GM18861 (cell line): Measurements from ENCODE around the gene SLC15A1.
"Not testable (repeated sequence)": the region's sequence is repeated elsewhere in the genome, so short reads cannot be mapped to it uniquely, and the experiment has no call there.

Experiments
- ATAC-seq: cut with Tn5 transposase; IDR thresholded peaks from one replicate; pipeline ENCODE4 v1.9.1; 2021; ENCODE audit not compliant: unreplicated experiment

SLC15A1 gene

DNA sequence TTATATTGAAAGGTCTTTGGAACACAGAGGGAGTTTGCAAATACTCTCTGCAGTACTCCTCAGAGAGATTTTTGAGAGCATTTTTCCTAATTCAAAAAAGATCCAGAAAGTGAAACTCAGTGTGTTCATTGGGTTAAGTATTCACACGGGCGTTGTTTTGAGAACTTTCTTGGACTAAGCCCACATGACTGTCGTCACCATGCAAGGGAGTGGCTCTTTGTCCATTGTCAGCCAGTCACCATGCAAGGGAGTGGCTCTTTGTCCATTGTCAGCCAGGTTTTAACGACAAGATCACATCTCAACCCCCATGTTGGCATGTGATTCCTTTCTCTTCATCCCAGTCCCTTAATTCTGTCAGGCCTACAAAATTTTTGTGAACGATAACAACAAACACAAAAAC lies 94.3 kb downstream of the SLC15A1 start:
- no peak for ATAC-seq

DNA sequence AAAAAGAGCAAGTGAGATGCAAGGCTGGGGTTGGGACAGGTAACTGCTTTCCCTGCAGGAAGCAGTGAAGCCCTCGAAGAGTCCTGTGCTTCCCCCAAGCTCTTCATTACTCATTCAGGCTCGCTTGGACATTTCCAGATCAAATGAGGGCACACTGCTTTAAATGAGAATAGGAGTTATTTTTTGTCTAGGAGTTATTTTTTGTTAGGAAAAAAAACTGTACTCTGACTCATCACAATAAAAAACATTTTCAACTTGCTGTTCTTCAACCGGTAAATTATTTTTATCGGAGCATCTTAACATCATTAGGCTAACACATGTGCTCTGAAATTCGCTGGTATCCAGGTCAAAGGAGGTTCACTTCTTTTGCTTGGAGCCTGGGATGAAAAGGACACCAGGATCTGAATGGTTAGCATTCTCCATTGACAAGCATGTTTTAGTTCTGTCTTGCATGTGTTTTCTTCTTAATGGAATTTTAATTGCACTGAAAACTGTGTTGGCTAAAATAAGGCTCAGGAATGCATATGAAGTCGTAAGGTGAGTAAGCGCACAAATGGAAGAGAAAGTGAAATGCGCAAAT lies 94.9 kb downstream of the SLC15A1 start:
- no peak for ATAC-seq

- ATAC-seq: no peak
Observed at GRCh38 chr13:98656223-98656622, 96.2 kb downstream of the SLC15A1 start.

DNA sequence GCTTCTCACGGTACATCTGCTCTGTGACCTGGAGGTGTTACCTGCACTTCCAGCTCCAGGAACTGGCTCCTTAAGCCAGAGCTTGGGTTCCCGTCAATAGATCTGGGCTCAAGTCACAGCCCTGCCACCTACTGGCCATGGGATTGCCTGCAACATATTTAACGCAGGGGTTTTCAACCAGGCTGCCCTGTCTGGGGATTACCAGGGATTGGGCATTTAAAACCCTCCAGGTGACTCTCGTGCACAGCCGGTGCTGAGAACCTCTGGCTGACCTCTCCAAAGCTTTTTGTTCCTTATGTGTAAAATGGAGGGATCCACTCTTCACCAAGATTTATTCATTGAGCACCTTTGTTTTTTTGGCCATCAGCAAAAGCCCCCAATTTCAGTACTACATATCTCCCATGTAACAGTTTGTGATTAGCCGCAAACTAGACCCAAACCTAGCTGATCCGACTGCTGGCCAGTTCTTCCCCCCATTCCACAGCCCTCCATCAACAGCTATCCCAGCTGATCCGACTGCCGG lies 98.9 kb downstream of the SLC15A1 start:
- ATAC-seq: peak; percentile 93

DNA sequence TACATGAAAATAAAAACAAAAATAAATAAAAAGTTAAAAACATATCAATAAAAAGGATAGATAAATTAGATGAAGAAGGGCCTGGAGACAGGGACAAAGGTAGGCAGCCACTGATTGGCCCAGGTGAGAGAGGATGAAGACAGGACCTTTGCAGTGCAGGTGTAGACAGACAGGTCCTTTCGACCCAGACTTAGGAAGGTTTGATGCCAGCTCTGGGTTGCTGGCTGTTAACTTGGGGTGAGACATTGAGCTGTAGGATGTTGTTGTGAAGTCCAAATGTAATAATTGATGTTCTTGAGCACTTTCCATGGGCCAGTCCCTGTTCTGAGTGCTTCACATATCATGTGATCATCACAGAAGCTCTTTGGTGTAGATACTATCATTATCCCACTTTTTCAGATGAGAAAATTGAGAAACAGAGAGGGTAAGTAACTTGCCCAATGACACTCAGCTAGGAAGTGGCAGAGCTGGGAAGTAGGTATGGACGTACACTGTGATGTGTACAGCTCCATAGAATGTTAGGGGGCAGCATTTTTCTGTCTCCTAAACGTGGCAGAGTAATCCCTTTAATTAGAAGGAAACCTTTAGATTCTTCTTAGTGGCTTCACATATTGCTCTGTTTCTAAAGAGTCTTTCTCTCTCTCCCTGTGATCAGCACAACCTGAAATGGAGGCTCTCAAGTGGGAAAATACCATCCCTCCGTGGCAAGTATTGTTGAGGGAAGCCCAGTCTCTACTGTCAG lies 99.6 kb downstream of the SLC15A1 start:
- no peak for ATAC-seq

GRCh38 chr13:98652276-98652675 lies 100.2 kb downstream of the SLC15A1 start:
- ATAC-seq: no peak

DNA sequence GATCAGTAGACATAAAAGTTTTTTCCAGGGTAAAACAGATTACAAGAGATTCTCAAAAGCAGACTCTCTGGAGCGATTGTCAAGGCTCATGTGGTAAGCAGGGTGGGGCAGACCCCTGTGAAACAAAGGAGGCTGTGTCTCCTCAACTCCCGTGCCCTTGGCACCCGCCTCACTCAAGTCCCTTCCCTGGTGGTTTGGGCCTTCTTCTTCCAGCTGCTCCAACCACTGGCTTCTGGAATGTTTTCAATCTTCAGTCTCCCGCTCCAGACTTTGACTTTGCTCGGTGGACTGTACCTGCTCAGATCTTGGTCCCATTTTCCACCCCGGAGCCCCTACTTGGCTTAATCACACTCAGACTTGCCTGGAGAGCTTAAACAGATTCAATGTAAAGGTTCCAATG lies 100.7 kb downstream of the SLC15A1 start:
- no peak for ATAC-seq

DNA sequence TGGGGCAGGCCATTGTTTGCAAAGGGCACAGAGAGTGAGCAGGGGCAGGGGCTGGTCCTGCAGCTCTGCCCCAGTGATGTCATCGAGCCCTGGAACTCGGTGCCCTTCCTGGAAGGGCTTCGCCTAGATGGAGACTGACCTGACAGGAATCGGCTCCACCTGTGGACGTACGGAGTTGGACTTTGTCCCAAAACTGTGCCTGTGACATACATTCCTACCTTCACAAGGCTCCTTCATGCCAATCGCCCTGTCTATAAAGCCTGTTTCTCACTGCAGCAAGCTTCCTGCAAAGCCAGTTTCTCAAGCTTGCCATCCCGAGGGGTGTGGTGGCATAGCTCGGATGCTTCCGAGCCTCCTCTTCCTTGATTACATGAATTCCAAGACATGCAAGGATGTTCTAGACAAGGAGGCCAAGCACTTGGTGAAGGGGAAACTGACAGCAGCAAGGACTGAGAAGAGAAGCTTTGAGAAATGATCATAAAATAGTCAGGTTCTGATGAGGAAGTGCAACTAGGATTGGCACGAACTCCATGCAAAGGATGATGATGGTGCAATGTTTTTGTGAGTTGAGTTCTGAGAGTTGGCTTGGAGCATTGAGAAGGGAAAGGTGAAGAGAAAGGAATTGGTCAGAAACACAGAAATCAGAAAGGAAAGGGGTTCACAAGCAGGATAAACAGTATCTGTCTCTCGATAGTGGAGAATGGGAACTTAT lies 101.9 kb downstream of the SLC15A1 start:
- no peak for ATAC-seq

DNA sequence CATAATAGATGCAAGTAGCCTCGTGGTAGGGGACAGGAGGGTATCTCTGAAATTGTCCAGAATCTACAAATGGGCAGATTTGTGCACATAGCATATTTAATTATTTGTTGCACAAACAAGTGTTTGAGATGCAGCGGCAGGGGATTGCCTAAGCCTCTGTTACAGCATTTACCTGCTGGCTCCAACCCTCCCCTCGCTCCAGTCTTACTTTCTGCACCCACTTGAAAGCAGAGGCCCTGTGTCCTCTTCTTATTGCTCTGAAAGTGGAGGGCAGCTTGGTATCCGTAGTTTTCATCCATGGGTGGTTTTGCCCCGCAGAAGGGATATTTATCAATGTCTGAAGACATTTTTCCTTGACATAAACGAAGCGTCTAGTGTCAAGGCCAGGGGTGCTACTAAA lies 102.6 kb downstream of the SLC15A1 start:
- ATAC-seq: no peak

DNA sequence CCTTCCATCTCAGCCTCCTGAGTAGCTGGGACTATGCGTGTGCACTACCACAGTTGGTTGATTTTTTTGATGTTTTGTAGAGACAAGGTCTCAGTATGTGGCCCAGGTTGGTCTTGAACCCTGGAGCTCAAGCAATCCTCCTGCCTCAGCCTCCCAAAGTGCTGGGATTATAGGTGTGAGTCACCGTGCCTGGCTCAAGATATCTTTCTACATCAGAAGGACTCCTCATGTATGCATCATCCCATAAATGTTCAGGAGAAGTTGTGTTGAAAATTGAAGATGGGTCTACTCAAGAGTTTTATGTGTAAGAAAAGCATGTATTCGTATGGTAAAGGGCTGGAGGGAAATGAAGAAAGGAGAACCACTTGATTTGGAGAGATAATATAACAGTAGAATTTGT lies 103.8 kb downstream of the SLC15A1 start:
- no peak for ATAC-seq

GRCh38 chr13:98648141-98648540 lies 104.3 kb downstream of the SLC15A1 start:
- no peak for ATAC-seq

DNA sequence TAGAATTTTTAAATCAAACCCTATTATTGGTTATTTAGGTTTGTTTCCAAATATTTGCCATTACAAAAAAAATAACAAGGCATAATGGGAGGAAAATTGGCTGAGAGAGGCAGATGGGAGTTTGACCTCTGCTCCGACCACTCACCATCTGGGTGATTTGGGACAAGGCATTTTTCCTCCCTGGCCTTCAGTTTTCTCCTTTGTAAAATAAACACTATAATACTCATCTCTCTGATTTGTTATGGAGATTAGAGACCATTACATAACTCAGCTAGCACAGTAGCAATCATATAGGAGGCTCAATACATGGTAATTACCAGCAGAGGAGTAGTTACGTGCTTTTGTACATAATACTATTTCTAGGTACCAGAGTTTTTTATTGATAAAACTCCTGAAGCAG lies 105.4 kb downstream of the SLC15A1 start:
- no peak for ATAC-seq

GRCh38 chr13:98643479-98643878 lies 109.0 kb downstream of the SLC15A1 start:
- ATAC-seq: no peak

DNA sequence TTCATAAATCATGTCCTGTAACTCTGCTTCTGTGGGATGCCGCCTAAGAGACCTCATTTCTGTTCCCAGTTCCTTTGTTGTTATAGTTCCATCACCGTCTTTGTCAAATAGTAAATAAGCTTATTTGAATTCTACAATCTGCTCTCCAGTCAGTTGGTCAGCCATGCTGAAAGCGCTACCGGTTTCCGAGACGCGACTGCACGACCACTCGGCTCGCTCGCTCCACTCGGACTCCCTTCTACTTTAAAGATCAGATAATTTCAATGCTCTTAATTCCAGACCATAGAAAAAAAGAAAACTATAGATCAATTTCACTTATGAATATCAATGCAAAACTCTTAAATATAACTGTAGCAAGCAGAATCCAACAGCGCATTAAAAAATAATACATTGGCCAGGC lies 111.4 kb downstream of the SLC15A1 start:
- ATAC-seq: no peak

DNA sequence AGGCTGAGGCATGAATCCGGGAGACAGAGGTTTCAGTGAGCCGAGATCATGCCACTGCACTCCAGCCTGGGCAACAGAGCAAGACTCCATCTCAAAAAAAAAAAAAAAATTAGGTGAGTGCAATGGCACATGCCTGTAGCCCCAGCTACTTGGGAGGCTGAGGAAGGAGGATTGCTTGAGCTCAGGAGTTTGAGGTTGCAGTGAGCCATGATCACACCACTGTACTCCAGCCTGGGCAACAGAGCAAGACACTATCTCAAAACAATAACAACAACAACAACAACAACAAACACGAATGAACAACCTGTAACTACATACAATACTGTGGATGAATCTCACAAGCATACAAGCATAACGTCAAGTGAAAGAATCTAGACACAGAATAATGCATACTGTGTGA lies 112.7 kb downstream of the SLC15A1 start:
- ATAC-seq: not testable (repeated sequence)

GRCh38 chr13:98638352-98638751 lies 114.1 kb downstream of the SLC15A1 start:
- ATAC-seq: not testable (repeated sequence)
